Progenitor cell of endocrine pancreas (in vitro differentiated cells): Measurements from ENCODE around the gene ATF5. TPM values are rescaled to one million over a fixed set of nuclear protein-coding genes. Genes with fewer than 3 reads are reported as not detected.

Experiments
- DNase-seq: peaks from one replicate; pipeline ENCODE4 v3.0.0; 2021; ENCODE audit warnings: low spot score; ENCODE audit not compliant: unreplicated experiment
- H3K27ac Mint-ChIP-seq: 2 replicates; pipeline ENCODE4 v1.8.0; 2021; ENCODE audit warnings: mild to moderate bottlenecking, moderate library complexity, mixed read lengths
- H3K27me3 Mint-ChIP-seq: 2 replicates; pipeline ENCODE4 v1.8.0; 2021; ENCODE audit warnings: mixed read lengths
- H3K36me3 Mint-ChIP-seq: 2 replicates; pipeline ENCODE4 v1.8.0; 2022; ENCODE audit warnings: mixed read lengths; ENCODE audit not compliant: insufficient read depth
- H3K4me1 Mint-ChIP-seq: 2 replicates; pipeline ENCODE4 v1.8.0; 2021; ENCODE audit warnings: low read depth, mixed read lengths
- H3K4me3 Mint-ChIP-seq: 2 replicates; pipeline ENCODE4 v1.8.0; 2021; ENCODE audit warnings: low read depth, mild to moderate bottlenecking, moderate library complexity, mixed read lengths
- H3K9me3 Mint-ChIP-seq: 2 replicates; pipeline ENCODE4 v1.8.0; 2021; ENCODE audit warnings: low read depth, mixed read lengths
- CTCF ChIP-seq: fragments of 200-600 bp; sonication (generic); IDR thresholded peaks from one replicate; pipeline ENCODE4 v1.5.0; 2021; ENCODE audit warnings: antibody characterized with exemption, mild to moderate bottlenecking; ENCODE audit not compliant: unreplicated experiment
- total RNA-seq: library from RNA; stranded (reverse); gene quantifications from 2 replicates; pipeline ENCODE4 v1.2.1, GENCODE V29; 2021

Gene ATF5
- total RNA-seq, 1 donor from 2014 or later = 14.5 TPM

DNA sequence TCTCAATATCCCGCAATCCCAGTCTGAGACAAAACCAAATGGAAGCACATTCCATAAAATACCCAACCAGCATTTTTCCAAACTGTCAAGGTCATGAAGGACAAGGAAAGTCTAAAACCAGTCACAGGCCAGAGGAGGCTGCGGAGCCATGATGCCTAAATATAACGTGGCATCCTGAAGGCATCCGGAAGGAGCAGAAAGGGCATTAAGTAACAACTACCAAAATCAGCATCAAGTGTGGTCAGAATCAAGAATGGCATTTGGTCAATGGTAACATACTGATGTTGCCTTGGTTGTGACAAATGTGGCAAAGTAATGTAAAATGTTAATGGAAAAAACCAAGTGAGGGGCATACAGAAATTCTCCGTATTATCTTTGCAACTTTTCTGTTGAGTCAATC is 3.5 kb upstream of the ATF5 start:
- no peak for TF ChIP-seq CTCF
- Mint-ChIP-seq H3K36me3 (peaks cover 10% of the 10 kb centered on the region), H3K4me3 (no peak overlapping the region), H3K4me1 (peaks cover 27% of the 10 kb centered on the region), H3K9me3 (no peaks in the 10 kb centered on the region), H3K27me3 (no peaks in the 10 kb centered on the region), H3K27ac (peak overlapping the region; percentile 73)
- DNase-seq = no peak

- no peaks in the 10 kb centered on the region for H3K27me3 Mint-ChIP-seq
- H3K9me3 Mint-ChIP-seq = no peaks in the 10 kb centered on the region
- no peak for DNase-seq
- TF ChIP-seq CTCF = no peak
- peaks cover 9% of the 10 kb centered on the region for H3K36me3 Mint-ChIP-seq
- H3K4me1 Mint-ChIP-seq = peaks cover 20% of the 10 kb centered on the region
- no peak overlapping the region for H3K4me3 Mint-ChIP-seq
- H3K27ac Mint-ChIP-seq = no peak overlapping the region
These were observed 2.5 kb upstream of the ATF5 start for GRCh38 chr19:49926515-49926914.

DNA sequence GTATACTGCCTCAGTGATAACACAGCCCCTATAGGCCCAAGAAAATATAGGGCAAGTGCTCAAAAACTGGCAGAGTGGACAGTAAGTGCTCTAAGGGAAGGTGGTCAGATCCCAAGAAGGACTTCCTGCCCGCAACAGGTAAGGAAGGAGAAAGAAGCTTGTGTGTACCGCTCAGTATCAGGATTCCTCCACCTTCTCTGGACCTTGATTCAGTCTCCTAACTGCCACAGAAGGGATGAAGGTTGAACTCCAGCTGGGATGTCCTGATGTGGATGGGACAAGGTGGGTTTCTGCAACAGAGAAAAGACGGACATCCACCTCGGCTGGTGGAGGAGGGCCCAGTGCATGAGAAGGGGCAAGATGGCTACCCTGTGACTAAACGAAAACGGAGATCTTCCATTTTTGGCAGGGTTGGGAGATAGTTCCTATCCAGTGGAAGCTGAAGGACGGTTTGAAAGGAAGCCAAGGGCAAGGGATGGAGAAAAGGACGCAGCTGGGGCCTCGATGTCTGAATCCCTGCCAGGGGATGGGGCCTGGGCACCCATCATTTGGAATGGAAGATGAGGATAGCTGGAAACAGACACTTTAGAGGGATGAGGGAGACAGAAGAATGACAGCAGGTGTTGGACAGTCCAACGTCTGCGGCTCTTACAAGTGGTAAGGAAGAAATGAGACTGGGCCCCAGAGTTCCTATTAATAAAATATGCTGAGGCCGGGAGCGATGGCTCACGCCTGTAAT is 1.3 kb upstream of the ATF5 start:
- Mint-ChIP-seq H3K27me3 (no peaks in the 10 kb centered on the region), H3K9me3 (no peaks in the 10 kb centered on the region), H3K36me3 (peaks cover 11% of the 10 kb centered on the region), H3K27ac (peak overlapping the region; percentile 89), H3K4me3 (peak overlapping the region; percentile 91), H3K4me1 (peaks cover 14% of the 10 kb centered on the region)
- DNase-seq = no peak
- no peak for TF ChIP-seq CTCF

- H3K27me3 Mint-ChIP-seq = no peaks in the 10 kb centered on the region
These were observed 842 bp downstream of the ATF5 start for GRCh38 chr19:49929611-49930482.

More at GRCh38 chr19:49929611-49930482, 842 bp downstream of the ATF5 start:
- peak; percentile 79 for DNase-seq
- TF ChIP-seq CTCF = no peak
- Mint-ChIP-seq H3K4me1 (peaks cover 14% of the 10 kb centered on the region), H3K27ac (peak overlapping the region; percentile 97), H3K9me3 (no peaks in the 10 kb centered on the region), H3K36me3 (peaks cover 11% of the 10 kb centered on the region), H3K4me3 (peak overlapping the region; percentile 91)
